Peyer's patch (tissue), 4 donors: ENCODE measurements around the gene DDC.

Experiments used
- POLR2A ChIP-seq, 2 donors: fragments of 450-650 bp; IDR thresholded peaks; one replicate each; pipeline ENCODE4 v1.5.1; 2017; ENCODE audit warnings: antibody characterized with exemption in 2 of 2, mild to moderate bottlenecking in 2 of 2, moderate library complexity in 2 of 2
- TF ChIP-seq, protein P1 (sequence below), 6 experiments: fragments of 450-650 bp in 4 of 6; fragments of 200-600 bp in 2 of 6; sonication (generic) in 1 of 6; IDR thresholded peaks; one replicate each; pipeline ENCODE4 v1.5.1; 2017 to 2019; ENCODE audit warnings: antibody characterized with exemption in 6 of 6, mild to moderate bottlenecking in 3 of 6, moderate library complexity in 1 of 6

DNA sequence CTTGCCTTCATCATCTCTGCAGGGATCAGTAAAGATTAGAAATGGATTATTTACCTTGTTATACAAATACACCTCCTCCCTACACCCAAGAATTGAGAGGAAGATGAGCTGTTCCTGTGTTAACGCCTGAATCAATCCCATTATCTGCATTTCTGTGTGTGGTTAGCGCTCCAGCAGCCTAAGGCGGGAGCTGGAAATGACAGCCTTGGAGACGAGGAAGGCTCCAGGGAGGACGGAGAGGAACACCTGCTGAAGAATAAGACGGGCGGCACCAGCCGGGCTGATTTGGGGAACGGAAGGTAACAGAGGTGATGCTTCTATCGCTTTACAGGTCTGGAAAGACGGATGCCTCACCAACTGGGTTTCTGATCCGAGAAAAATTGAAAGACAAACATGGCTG, 34.2 kb upstream of the DDC start:
- no peak for TF ChIP-seq POLR2A (IDR thresholded peaks at IDR 0.05)
- TF ChIP-seq, protein P1, sequence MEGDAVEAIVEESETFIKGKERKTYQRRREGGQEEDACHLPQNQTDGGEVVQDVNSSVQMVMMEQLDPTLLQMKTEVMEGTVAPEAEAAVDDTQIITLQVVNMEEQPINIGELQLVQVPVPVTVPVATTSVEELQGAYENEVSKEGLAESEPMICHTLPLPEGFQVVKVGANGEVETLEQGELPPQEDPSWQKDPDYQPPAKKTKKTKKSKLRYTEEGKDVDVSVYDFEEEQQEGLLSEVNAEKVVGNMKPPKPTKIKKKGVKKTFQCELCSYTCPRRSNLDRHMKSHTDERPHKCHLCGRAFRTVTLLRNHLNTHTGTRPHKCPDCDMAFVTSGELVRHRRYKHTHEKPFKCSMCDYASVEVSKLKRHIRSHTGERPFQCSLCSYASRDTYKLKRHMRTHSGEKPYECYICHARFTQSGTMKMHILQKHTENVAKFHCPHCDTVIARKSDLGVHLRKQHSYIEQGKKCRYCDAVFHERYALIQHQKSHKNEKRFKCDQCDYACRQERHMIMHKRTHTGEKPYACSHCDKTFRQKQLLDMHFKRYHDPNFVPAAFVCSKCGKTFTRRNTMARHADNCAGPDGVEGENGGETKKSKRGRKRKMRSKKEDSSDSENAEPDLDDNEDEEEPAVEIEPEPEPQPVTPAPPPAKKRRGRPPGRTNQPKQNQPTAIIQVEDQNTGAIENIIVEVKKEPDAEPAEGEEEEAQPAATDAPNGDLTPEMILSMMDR (IDR thresholded peaks at IDR 0.05), result no peak
